Keratinocyte (primary cell): ENCODE measurements around the gene RAI14. TPM values are rescaled to one million over a fixed set of nuclear protein-coding genes. Genes with fewer than 3 reads are reported as not detected.

Source experiments
- DNase-seq: peaks from one replicate; pipeline ENCODE4 v3.0.0-alpha.2; 2011; ENCODE audit warnings: low read depth, missing footprints, low spot score
- FAIRE-seq: peaks from 2 replicates; lab custom pipeline; 2011; peaks lifted over from hg19 to GRCh38; lab: Jason Lieb, UNC
- H2AFZ ChIP-seq: 2 replicates; pipeline ENCODE4 v1.6.0; 2012; ENCODE audit warnings: low read length, control low read depth, inconsistent platforms; ENCODE audit not compliant: control insufficient read depth
- H3K27ac ChIP-seq: 2 replicates; pipeline ENCODE4 v1.5.1; 2011; ENCODE audit warnings: low read length; ENCODE audit not compliant: control insufficient read depth, insufficient read depth
- H3K27me3 ChIP-seq: 3 replicates; pipeline ENCODE4 v1.6.0; 2011; ENCODE audit warnings: low read length; ENCODE audit not compliant: control insufficient read depth, insufficient read depth; ENCODE audit errors: extremely low read depth
- H3K36me3 ChIP-seq, 2 experiments: 2 replicates in 1 of 2; 3 replicates in 1 of 2; pipeline ENCODE4 v1.5.1; 2011; ENCODE audit warnings: low read length in 2 of 2, mild to moderate bottlenecking in 1 of 2; ENCODE audit not compliant: control insufficient read depth in 2 of 2, insufficient read depth in 2 of 2; ENCODE audit errors: extremely low read depth in 1 of 2
- H3K4me1 ChIP-seq: 3 replicates; pipeline ENCODE4 v1.5.1; 2011; ENCODE audit warnings: low read length; ENCODE audit not compliant: control insufficient read depth, insufficient read depth; ENCODE audit errors: extremely low read depth
- H3K4me2 ChIP-seq: 3 replicates; pipeline ENCODE4 v1.6.0; 2011; ENCODE audit warnings: low read depth, low read length; ENCODE audit not compliant: control insufficient read depth, insufficient read depth; ENCODE audit errors: extremely low read depth
- H3K4me3 ChIP-seq, 3 experiments: fragments of 200-600 bp in 1 of 3; sonication (generic) in 1 of 3; 2 replicates in 2 of 3; 3 replicates in 1 of 3; pipeline ENCODE4 v1.5.1; 2011 to 2016; ENCODE audit warnings: low read length in 3 of 3, mild to moderate bottlenecking in 3 of 3, control low read depth in 2 of 3, inconsistent platforms in 1 of 3, low read depth in 1 of 3, mixed read lengths in 1 of 3, mixed run types in 1 of 3, moderate library complexity in 1 of 3; ENCODE audit not compliant: control insufficient read depth in 2 of 3, insufficient read depth in 2 of 3; ENCODE audit errors: extremely low read depth in 1 of 3
- H3K79me2 ChIP-seq: 2 replicates; pipeline ENCODE4 v1.6.0; 2012; ENCODE audit warnings: low read length; ENCODE audit not compliant: control insufficient read depth, insufficient read depth
- H3K9ac ChIP-seq: 3 replicates; pipeline ENCODE4 v1.6.0; 2011; ENCODE audit warnings: low read length; ENCODE audit not compliant: control insufficient read depth, insufficient read depth; ENCODE audit errors: extremely low read depth
- H3K9me1 ChIP-seq: 3 replicates; pipeline ENCODE4 v1.6.0; 2011; ENCODE audit warnings: low read length; ENCODE audit not compliant: control insufficient read depth, insufficient read depth; ENCODE audit errors: extremely low read depth
- H3K9me3 ChIP-seq: 2 replicates; pipeline ENCODE4 v1.5.1; 2012; ENCODE audit warnings: low read depth, low read length; ENCODE audit not compliant: control insufficient read depth
- H4K20me1 ChIP-seq: 3 replicates; pipeline ENCODE4 v1.6.0; 2011; ENCODE audit warnings: low read length; ENCODE audit not compliant: control insufficient read depth, insufficient read depth; ENCODE audit errors: extremely low read depth
- EZH2 ChIP-seq: IDR thresholded peaks from one replicate; pipeline ENCODE4 v1.6.1; 2012; ENCODE audit warnings: inconsistent platforms, mild to moderate bottlenecking, low read length, moderate library complexity
- dilution Hi-C: fragments of 300-500 bp; cut with MboI; formaldehyde crosslinking; loops from one replicate; pipeline ENCODE4 v1.7.0; 2020; ENCODE audit warnings: low sequenced_read_pairs; ENCODE audit not compliant: extremely low pct_ligation_motif_present
- polyA plus RNA-seq, 5 experiments: library from polyadenylated mRNA; depleted of rRNA in 3 of 5; stranded (reverse) in 3 of 5; stranded (forward) in 1 of 5; unstranded in 1 of 5; fragments of >200 nt; gene quantifications; 1 replicate in 1 of 5; 2 replicates in 3 of 5; 3 replicates in 1 of 5; pipeline versions ENCODE4 v1.2.1 to v1.2.3, GENCODE V29; 2011 to 2012; ENCODE audit warnings: missing spikeins in 2 of 5, low read depth in 1 of 5, low replicate concordance in 1 of 5
- TF ChIP-seq, protein P1 (sequence below), 3 experiments: IDR thresholded peaks in 1 of 3; conservative IDR thresholded peaks in 1 of 3; optimal IDR thresholded peaks in 1 of 3; 2 replicates in 2 of 3; 3 replicates in 1 of 3; pipeline versions ENCODE3 to v1.5.1; 2011; ENCODE audit warnings: low read length in 3 of 3, mild to moderate bottlenecking in 3 of 3, moderate library complexity in 2 of 3, control low read depth in 1 of 3, inconsistent platforms in 1 of 3; ENCODE audit not compliant: insufficient read depth in 2 of 3; ENCODE audit errors: extremely low read depth in 1 of 3

RAI14 gene
- polyA plus RNA-seq, 1 donor (not counting 4 experiments of a cell fraction or from before 2014, with no cell fraction given), result 31.4 TPM

DNA sequence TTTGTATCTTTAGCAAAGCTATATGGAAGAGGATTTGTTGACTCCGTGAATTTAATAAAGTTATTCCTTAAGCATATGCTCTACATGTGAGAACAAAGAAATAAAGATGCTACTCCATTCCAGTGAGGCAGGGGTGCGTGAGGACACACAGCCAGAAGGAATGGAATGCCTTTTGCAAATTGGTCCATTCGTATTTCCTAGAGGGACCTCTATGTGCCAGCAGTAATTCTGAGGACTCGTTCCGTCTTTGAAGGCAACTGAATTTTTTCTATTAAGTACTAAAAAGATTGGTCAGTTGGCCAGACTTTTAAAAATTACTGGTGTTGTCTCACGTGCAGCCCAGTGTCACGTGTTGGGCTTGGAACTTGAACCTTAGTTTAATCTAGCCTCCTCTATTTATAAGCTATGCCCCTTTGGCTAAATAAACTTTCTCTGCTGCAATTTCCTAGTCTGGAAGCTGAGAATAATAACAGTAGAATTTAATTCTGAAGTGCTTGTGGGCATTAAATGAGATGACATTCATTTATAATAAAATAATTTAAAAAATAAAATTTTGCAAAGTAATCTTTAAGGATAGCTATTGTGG is 13.9 kb downstream of the RAI14 start:
- DNase-seq (no peak), FAIRE-seq (no peak)
- Histone ChIP-seq H4K20me1 (no peaks in the 10 kb centered on the region), H3K9me3 (no peaks in the 10 kb centered on the region), H3K79me2 (peaks cover 55% of the 10 kb centered on the region), H3K27ac (no peak overlapping the region), H3K27me3 (no peaks in the 10 kb centered on the region), H3K36me3 (peaks cover 5 to 7% of the 10 kb centered on the region in 2 experiments), H3K4me2 (no peak overlapping the region), H3K4me1 (peaks cover 11% of the 10 kb centered on the region), H3K9ac (no peak overlapping the region), H3K9me1 (no peaks in the 10 kb centered on the region), H2AFZ (no peak overlapping the region), H3K4me3 (no peak overlapping the region)
- dilution Hi-C loops, result no loop called here
- TF ChIP-seq EZH2, result no peak
- TF ChIP-seq, protein P1, sequence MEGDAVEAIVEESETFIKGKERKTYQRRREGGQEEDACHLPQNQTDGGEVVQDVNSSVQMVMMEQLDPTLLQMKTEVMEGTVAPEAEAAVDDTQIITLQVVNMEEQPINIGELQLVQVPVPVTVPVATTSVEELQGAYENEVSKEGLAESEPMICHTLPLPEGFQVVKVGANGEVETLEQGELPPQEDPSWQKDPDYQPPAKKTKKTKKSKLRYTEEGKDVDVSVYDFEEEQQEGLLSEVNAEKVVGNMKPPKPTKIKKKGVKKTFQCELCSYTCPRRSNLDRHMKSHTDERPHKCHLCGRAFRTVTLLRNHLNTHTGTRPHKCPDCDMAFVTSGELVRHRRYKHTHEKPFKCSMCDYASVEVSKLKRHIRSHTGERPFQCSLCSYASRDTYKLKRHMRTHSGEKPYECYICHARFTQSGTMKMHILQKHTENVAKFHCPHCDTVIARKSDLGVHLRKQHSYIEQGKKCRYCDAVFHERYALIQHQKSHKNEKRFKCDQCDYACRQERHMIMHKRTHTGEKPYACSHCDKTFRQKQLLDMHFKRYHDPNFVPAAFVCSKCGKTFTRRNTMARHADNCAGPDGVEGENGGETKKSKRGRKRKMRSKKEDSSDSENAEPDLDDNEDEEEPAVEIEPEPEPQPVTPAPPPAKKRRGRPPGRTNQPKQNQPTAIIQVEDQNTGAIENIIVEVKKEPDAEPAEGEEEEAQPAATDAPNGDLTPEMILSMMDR (optimal IDR thresholded peaks at IDR 0.05 in 1 of 3, IDR thresholded peaks at IDR 0.05 in 1 of 3, conservative IDR thresholded peaks at IDR 0.05 in 1 of 3; ENCODE audit: extremely low read depth in 1 of 3, insufficient read depth in 2 of 3, low read length in 3 of 3), result no peak

DNA sequence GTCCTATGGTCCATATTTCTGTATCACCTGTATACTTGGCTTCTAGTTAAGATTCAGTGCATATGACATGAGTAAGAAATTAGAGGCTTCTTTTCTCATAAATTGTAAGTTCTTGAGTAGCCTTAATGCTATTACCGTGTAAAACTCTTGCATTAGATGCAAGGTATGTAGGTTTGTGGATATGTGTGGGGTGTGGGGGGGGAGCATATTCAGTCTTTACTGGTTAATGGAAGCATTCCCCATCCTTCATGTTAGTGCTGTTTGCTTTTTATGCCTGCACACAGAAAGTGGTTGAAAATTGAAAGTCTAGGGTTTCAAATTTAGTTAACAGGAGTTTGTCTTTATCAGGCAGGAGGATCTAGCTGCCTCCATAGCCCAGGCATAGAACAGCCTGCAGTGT is 16.1 kb downstream of the RAI14 start:
- H3K4me2 ChIP-seq, result no peak overlapping the region
- TF ChIP-seq EZH2, result no peak
- TF ChIP-seq, protein P1 (optimal IDR thresholded peaks at IDR 0.05 in 1 of 3, IDR thresholded peaks at IDR 0.05 in 1 of 3, conservative IDR thresholded peaks at IDR 0.05 in 1 of 3; ENCODE audit: extremely low read depth in 1 of 3, insufficient read depth in 2 of 3, low read length in 3 of 3), result no peak
- H3K27ac ChIP-seq, result no peak overlapping the region
- H3K36me3 ChIP-seq, result peaks cover 0 to 3% of the 10 kb centered on the region in 2 experiments
- H3K79me2 ChIP-seq, result peaks cover 43% of the 10 kb centered on the region
- dilution Hi-C loops, result no loop called here
- H3K9me1 ChIP-seq, result no peaks in the 10 kb centered on the region
- H3K4me3 ChIP-seq, result no peak overlapping the region
- H4K20me1 ChIP-seq, result no peaks in the 10 kb centered on the region
- H3K27me3 ChIP-seq, result no peaks in the 10 kb centered on the region
- H2AFZ ChIP-seq, result no peak overlapping the region
- no peaks in the 10 kb centered on the region for H3K9me3 ChIP-seq
- FAIRE-seq, result no peak
- peaks cover 17% of the 10 kb centered on the region for H3K4me1 ChIP-seq
- DNase-seq, result no peak
- no peak overlapping the region for H3K9ac ChIP-seq
